GM19099 (cell line): Measurements from ENCODE around the gene CCDC34.

Experiments
- POLR2A ChIP-seq: IDR thresholded peaks from 3 replicates; pipeline ENCODE4 v1.6.1; 2011; ENCODE audit warnings: low read depth; ENCODE audit not compliant: insufficient read length; ENCODE audit errors: extremely low read depth

The CCDC34 gene

DNA sequence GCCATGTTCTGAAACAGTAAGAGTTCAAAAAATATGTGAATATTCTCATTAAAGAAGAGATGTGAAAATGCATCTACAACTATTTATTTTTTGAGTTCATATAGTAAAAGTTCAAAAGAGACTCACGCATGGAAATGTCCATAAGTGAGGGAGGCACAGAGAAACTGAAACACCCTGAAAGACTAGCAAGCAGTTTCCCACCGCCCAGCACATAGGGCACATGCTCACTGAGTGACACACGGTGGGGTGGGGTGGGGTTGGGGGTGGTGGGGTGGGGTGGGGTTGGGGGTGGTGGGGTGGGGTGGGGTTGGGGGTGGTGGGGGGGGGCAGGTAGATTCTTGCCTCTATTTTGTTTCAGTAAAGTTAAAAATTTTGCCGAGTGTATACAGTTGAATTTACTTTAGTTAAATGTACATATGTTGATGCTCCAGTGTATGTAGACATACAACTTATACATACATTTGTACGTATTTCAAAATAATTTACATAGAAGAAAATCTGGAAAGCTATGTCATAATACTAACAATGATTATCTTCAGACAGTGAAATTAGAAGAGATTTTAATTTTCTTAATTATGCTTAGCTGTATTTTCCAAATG lies 6.3 kb downstream of the CCDC34 start:
- no peak for TF ChIP-seq POLR2A

DNA sequence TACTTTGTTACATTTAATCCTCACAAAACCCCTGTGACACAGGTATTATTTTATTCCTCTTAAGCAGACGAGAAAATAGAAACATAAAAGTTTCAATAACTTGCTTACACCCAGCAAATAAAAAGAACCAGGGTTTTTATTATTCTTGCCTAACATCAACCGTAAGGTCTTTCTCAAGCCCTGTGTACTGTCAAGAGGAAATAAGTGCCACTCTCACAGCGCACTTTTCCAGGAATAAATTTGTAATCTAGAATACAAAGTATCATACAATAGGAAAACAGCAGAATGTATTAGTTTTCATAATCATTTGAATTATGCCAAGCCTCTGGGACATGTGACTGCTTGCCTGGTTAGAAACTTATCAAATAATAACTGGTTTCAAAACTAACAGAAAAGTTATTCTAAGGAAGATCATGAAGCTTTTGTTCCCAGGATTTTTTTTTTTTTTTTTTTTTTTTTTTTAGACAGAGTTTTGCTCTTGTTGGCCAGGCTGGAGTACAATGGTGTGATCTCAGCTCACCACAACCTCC lies 7.4 kb downstream of the CCDC34 start:
- TF ChIP-seq POLR2A, result no peak

DNA sequence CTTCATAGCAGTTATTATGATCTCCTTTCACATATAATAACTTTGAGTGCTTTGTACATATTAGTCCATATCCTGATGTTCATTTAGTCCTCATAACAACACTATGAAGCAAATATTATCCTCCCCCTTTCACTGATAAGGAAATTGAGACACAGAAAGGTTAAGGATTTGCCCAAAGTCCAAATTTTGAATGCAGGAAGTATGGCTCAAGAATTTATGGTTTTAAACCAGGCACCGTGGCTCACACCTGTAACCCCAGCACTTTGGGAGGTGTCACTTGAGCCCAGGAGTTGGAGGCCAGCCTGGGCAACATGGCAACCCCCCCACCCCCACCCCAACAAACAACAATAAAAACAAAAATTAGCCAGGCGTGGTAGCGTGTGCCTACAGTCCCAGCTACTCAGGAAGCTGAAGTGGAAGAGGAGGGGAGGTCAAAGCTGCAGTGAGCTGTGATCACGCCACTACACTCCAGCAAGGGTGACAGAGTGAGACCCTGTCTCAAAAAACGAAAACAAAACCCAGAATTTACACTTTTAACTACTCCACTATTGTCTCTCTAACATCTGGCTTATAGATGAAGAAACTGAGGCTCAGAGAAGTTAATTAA lies 8.6 kb downstream of the CCDC34 start:
- no peak for TF ChIP-seq POLR2A

DNA sequence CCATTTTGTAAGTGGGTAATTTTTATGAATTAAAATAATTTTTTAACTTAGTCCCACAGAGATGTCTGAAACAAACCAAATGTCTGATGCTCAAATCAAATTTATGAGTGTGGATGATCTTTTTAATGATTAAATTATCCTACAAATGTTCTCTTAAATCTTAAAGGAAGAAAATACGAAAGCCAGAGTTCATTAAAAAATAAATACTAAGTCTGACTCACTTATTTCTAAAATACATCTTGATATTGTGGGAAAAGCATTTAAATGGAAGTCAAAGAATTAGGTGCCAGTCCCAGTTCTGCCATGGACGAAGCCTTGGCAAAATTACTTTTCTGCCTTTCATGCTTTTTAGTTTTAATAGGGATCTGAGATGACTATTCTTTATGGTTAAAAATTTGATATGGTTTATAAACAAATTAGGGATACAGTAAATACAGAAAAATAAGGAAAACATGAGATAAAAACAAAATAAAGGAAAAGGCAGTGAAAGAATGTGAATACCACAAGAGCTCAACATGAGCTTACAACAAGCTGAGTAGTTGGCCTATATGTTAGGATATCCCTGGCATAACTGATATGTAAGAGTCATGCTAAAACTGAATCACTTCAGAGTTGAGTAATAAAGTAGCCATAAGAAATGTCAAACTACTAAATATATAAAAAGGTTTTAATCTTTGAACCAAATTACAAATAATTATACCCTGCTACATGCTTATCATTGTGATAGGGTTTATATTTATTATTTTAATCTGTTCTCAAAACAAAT lies 9.2 kb downstream of the CCDC34 start:
- no peak for TF ChIP-seq POLR2A

DNA sequence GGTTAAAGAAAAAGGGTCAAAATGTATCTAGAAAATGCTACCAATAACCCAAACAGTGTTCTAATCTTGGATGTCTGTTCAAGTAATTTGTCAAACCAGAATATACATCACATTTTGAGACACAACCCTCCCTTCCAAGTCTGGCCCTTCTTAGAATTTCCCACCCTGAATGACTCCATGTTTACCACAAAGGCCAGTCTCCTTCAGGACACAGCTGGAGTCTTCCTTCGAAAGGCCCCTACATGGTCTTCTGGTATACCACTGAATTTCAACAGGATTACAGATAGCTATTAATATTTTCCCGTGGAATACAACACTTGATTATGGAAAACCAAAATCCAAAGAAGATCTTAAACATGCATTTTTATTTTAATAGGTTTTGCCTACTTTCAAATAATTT lies 10.2 kb downstream of the CCDC34 start:
- no peak for TF ChIP-seq POLR2A

DNA sequence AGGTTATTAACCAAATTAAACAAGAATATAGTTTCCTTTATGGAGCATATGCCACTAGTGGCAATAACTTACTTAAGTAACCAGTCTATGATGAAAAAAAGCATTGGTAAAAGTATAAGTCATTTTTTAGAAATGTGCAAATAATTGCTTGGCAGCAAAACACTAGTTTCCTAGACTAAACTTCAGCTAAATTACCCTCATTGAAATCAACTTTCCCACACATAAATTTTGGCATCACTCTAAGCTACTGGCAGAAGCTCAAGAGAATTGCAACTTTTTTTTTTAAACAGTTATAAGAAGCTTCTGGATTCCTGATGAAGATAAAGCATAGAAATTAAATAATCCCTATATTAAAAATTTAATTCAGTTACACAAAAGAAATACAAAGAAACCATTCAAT lies 12.5 kb downstream of the CCDC34 start:
- no peak for TF ChIP-seq POLR2A

DNA sequence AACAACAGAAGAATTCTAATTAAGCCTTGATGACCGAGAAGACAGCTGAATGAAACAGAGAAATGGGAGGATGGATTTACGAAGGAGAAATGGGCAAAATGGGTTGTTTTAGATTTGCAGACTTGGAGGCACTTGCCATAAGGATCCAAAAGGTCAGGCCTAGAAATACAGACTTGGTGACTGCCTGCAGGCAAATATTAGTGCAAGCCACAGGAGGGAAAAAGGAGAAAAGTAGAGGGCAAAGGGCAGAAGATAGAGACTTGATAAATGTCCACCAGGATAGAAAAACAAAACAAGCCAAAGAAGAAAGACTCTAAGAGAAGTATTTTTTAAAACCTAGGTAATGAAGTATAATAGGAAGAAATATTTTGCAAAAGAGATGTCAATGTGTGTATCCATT lies 13.1 kb downstream of the CCDC34 start:
- TF ChIP-seq POLR2A, result no peak

DNA sequence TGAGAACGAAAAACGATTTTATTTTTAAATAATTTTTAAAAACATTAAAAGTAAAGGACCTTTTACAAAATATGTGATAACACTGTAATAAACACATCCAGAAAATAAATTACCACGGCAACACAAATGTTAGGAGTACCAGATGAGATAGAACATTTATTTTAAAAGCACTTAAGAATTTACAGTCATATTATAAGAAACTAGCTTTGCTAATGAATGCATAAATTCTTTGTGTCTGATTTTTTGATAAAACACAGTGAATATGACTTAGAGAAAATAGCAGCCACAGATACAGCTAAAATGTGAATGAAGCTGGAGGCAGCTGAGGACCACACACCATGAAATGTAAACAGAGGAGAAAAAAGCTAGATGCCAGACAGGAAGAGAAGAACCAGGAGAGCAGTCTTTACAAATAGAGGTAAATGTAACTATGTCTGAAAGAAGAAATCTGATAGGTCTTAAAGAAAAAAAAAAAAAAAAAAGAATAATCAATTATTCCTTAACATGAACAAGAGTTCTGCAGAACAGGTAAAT lies 14.6 kb downstream of the CCDC34 start:
- no peak for TF ChIP-seq POLR2A

DNA sequence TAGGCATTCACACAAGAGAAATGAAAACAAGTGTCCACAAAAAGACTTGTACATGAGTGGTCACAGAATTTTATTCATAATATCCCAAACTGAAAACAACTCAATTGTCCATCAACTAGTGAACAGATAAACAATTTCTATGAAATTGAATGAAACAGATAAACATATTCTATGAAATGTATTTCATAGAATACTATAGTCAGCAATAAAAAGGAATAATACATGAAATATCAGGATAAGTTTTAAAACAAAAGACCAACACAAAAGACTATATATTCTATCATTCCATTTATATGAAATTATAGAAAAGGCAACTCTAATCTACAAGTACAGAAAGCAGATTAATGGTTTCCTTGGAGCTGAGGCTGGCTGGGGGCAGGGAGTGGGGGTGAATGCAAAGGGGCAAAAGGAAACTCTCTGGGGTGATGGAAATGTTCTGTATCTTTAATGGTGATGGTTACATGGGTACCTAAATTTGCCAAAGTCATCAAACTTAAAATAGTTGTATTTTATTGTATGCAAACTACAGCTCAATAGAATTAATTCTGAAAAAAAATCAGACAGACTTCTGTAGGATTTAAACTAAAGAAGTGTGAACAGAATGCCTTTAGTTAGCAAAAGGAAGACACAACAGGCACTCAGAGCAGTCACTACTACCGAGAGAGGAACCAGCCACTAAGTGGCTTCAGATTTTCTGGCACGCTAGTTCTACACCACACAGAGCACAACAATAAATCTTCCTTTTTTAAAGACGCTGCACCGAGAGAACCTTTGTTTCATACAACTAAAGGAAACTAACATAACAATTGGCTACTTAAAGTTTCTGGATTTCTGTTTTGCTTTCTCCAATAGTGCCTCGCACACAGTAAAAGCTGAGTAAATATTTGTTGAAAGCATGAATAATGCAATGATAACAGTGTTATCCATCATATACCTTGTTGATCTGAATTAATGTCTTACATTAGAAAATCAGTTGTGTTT lies 15.4 kb downstream of the CCDC34 start:
- no peak for TF ChIP-seq POLR2A

DNA sequence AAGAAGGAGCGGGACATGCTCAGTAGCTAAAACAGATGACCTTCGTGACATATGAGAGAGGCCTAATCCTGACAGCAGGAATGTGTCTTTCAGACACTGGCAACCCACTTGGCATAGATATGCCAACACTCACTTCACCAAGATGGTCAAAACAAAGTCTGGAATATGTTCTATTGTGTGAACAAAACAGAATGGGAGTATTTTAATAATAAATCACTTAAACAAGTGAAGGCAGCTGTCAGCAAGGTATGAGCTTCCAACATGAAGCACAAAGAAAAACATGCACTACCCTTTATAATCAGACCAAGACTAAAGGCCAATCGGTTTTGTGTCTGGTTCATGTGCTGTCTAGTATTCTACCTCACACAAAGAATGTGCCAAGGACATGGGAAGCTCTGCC lies 23.1 kb downstream of the CCDC34 start:
- TF ChIP-seq POLR2A, result no peak

DNA sequence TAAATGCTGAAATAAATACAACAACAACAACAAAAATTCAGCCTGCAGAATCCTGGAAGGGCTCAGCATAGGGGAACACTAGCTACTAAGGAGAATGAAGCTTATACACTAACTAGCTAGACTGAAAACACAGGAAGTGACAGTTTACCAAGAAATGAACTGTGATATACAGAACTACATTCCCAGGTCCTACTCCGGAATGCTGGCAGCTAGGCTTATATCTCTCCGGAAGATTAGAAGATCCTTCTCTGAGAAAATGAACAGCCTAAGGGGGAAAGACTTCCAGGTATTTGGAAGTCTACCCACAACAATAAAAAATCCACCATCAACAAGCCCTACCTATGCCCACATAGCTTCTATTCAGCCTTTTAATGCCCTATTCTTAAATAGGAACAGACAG lies 31.0 kb downstream of the CCDC34 start:
- TF ChIP-seq POLR2A, result no peak

DNA sequence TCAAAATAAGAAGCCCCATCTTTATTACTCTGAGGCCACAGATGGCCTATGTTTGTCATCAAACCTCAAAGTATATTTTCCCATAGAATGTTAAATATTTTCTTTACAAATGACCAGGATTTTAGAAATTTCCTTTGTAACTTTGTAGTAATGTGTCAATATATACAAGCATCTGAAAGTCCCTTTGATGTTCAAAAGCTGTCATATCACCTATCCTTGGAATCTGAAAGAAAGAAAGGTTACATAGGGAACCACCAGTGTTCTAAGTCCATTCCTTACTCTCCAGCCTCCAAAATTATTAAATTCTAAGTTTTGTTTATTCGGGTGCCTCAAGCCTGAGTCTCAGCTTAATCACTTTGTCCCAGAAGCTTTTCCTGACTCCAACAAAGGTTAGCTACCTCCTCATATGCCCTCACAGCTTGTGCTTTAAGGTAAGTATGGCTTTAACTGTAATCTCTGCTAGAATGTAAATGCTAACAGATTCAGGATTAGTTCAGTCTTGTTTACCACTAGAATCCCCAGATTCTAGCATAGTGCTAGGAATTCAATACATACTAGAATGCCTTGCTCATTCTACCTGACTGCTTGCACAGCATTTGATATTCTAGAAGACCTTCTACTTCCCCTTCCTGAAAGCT lies 32.3 kb downstream of the CCDC34 start:
- no peak for TF ChIP-seq POLR2A

DNA sequence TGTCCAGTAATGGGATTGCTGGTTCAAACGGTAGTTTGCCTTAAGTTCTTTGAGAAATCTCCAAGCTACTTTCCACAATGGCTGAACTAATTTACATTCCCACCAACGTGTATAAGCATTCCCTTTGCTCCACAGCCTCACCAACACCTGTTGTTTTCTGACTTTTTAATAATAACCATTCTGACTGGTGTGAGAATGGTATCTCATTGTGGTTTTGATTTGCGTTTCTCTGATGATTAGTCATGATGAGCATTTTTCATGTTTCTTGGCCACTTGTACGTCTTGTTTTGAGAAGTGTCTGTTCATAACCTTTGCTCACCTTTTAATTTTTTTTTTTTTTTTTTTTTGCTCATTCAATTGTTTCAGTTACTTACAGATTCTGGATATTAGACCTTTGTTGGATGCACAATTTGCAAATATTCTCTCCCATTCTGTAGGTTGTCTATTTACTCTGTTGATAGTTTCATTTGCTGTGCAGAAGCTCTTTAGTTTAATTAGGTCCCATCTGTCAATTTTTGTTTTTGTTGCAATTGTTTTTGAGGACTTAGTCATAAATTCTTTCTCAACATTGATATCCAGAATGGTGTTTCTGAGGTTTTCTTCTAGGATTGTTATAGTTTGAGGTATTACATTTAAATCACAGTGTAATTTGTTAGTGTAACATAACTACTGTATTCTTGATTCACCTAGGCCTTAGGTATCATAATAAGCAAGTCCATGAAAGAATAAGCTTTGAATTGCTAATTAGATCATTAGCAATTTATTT lies 33.0 kb downstream of the CCDC34 start:
- no peak for TF ChIP-seq POLR2A
